OCI-LY1 (cell line): Measurements from ENCODE around the gene MICAL2.

ENCODE experiments used
- H2AFZ ChIP-seq: fragments of 200-600 bp; sonication (generic), shearing (Covaris generic); 2 replicates; pipeline ENCODE4 v1.6.0; 2014; ENCODE audit warnings: antibody characterized with exemption, mild to moderate bottlenecking, low read length
- H3F3A ChIP-seq: fragments of 200-600 bp; sonication (generic), shearing (Covaris generic); 2 replicates; pipeline ENCODE4 v1.6.0; 2014; ENCODE audit warnings: mild to moderate bottlenecking, antibody characterized with exemption, low read length, moderate library complexity; ENCODE audit not compliant: insufficient read depth
- H3K27ac ChIP-seq: fragments of 200-600 bp; sonication (generic); 2 replicates; pipeline ENCODE4 v1.5.1; 2014; ENCODE audit warnings: low read length, mixed run types, mild to moderate bottlenecking, low read depth; ENCODE audit not compliant: poor library complexity, severe bottlenecking
- H3K27me3 ChIP-seq: fragments of 200-600 bp; sonication (generic); 2 replicates; pipeline ENCODE4 v1.6.0; 2014; ENCODE audit warnings: antibody characterized with exemption, mild to moderate bottlenecking, low read length, moderate library complexity; ENCODE audit not compliant: insufficient read depth
- H3K36me3 ChIP-seq: fragments of 200-600 bp; sonication (generic); 2 replicates; pipeline ENCODE4 v1.6.1; 2014; ENCODE audit warnings: mild to moderate bottlenecking, antibody characterized with exemption, low read length, moderate library complexity, mixed read lengths; ENCODE audit not compliant: insufficient read depth
- H3K4me1 ChIP-seq: fragments of 200-600 bp; sonication (generic); 2 replicates; pipeline ENCODE4 v1.5.1; 2014; ENCODE audit warnings: mild to moderate bottlenecking, low read length, moderate library complexity; ENCODE audit not compliant: insufficient read depth, severe bottlenecking
- H3K4me2 ChIP-seq: fragments of 200-600 bp; sonication (generic), shearing (Covaris generic); 2 replicates; pipeline ENCODE4 v1.6.1; 2014; ENCODE audit warnings: low read length
- H3K4me3 ChIP-seq: fragments of 200-600 bp; sonication (generic); 2 replicates; pipeline ENCODE4 v1.5.1; 2014; ENCODE audit warnings: low read length, low read depth, mild to moderate bottlenecking, mixed read lengths; ENCODE audit not compliant: poor library complexity, severe bottlenecking
- H3K79me2 ChIP-seq: fragments of 200-600 bp; shearing (Covaris generic); 2 replicates; pipeline ENCODE4 v1.6.1; 2016; ENCODE audit warnings: mixed run types, low read length, mixed read lengths; ENCODE audit not compliant: insufficient read depth
- H3K9ac ChIP-seq: fragments of 200-600 bp; sonication (generic), shearing (Covaris generic); 2 replicates; pipeline ENCODE4 v1.6.1; 2014; ENCODE audit warnings: mild to moderate bottlenecking, low read length, mixed read lengths
- H3K9me2 ChIP-seq: fragments of 200-600 bp; sonication (generic), shearing (Covaris generic); 2 replicates; pipeline ENCODE4 v1.6.1; 2014; ENCODE audit warnings: low read depth, mild to moderate bottlenecking, low read length, mixed read lengths
- H3K9me3 ChIP-seq: fragments of 200-600 bp; shearing (Covaris generic); 2 replicates; pipeline ENCODE4 v1.6.1; 2014; ENCODE audit warnings: low read length, mixed read lengths
- H4K20me1 ChIP-seq: fragments of 200-600 bp; sonication (generic), shearing (Covaris generic); 2 replicates; pipeline ENCODE4 v1.6.0; 2016; ENCODE audit warnings: mild to moderate bottlenecking, low read length; ENCODE audit not compliant: insufficient read depth
- EZH2 ChIP-seq: fragments of 200-600 bp; sonication (generic), shearing (Covaris generic); IDR thresholded peaks from 2 replicates; pipeline ENCODE4 v1.8.0; 2017; ENCODE audit warnings: borderline replicate concordance, mixed run types, mild to moderate bottlenecking, antibody characterized with exemption, low read length, moderate library complexity, mixed read lengths
- TF ChIP-seq, protein P1 (sequence below): fragments of 200-600 bp; sonication (generic), shearing (Covaris generic); IDR thresholded peaks from 2 replicates; pipeline ENCODE4 v1.5.1; 2017; ENCODE audit warnings: mild to moderate bottlenecking, antibody characterized with exemption, low read length, moderate library complexity, mixed read lengths

MICAL2 gene

DNA sequence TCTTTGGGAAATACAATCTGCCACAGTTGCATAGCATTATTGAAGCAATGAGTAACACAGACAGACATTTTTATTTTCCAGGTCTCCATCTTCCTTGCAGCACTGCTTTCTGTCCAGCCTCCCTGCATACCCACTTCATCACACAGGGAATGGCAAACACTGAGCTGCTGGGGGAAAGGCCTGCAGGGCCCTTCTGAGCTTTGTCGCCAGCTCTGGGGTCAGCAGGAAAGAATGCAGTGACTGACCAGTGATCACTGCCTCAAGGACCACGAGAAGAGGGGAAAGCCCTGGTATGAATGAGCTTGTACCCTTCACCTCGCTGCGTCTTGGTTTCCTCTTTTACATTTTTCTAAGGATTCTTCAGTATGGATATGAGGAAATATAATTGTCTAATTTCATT, 21.3 kb upstream of the MICAL2 start:
- H3K36me3 ChIP-seq, result no peaks in the 10 kb centered on the region
- H3K9me3 ChIP-seq, result no peaks in the 10 kb centered on the region
- no peaks in the 10 kb centered on the region for H3K27me3 ChIP-seq
- H3K27ac ChIP-seq, result no peak overlapping the region
- H3K9ac ChIP-seq, result no peak overlapping the region
- no peaks in the 10 kb centered on the region for H3F3A ChIP-seq
- H2AFZ ChIP-seq, result no peak overlapping the region
- no peaks in the 10 kb centered on the region for H3K79me2 ChIP-seq
- H3K4me3 ChIP-seq, result no peak overlapping the region
- H4K20me1 ChIP-seq, result no peaks in the 10 kb centered on the region
- H3K4me2 ChIP-seq, result no peak overlapping the region
- no peaks in the 10 kb centered on the region for H3K4me1 ChIP-seq
- no peaks in the 10 kb centered on the region for H3K9me2 ChIP-seq
- TF ChIP-seq, protein P1, sequence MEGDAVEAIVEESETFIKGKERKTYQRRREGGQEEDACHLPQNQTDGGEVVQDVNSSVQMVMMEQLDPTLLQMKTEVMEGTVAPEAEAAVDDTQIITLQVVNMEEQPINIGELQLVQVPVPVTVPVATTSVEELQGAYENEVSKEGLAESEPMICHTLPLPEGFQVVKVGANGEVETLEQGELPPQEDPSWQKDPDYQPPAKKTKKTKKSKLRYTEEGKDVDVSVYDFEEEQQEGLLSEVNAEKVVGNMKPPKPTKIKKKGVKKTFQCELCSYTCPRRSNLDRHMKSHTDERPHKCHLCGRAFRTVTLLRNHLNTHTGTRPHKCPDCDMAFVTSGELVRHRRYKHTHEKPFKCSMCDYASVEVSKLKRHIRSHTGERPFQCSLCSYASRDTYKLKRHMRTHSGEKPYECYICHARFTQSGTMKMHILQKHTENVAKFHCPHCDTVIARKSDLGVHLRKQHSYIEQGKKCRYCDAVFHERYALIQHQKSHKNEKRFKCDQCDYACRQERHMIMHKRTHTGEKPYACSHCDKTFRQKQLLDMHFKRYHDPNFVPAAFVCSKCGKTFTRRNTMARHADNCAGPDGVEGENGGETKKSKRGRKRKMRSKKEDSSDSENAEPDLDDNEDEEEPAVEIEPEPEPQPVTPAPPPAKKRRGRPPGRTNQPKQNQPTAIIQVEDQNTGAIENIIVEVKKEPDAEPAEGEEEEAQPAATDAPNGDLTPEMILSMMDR, result no peak
- TF ChIP-seq EZH2, result no peak

GRCh38 chr11:12089473-12089872, 20.9 kb upstream of the MICAL2 start:
- Histone ChIP-seq H3K9me3 (no peaks in the 10 kb centered on the region), H3K36me3 (no peaks in the 10 kb centered on the region), H3K27ac (no peak overlapping the region), H3K27me3 (no peaks in the 10 kb centered on the region), H2AFZ (no peak overlapping the region), H3K4me1 (no peaks in the 10 kb centered on the region), H3K4me3 (no peak overlapping the region), H3F3A (no peaks in the 10 kb centered on the region), H3K9ac (no peak overlapping the region), H4K20me1 (no peaks in the 10 kb centered on the region), H3K9me2 (no peaks in the 10 kb centered on the region), H3K4me2 (no peak overlapping the region), H3K79me2 (no peaks in the 10 kb centered on the region)
- no peak for TF ChIP-seq EZH2
- TF ChIP-seq, protein P1, result no peak

DNA sequence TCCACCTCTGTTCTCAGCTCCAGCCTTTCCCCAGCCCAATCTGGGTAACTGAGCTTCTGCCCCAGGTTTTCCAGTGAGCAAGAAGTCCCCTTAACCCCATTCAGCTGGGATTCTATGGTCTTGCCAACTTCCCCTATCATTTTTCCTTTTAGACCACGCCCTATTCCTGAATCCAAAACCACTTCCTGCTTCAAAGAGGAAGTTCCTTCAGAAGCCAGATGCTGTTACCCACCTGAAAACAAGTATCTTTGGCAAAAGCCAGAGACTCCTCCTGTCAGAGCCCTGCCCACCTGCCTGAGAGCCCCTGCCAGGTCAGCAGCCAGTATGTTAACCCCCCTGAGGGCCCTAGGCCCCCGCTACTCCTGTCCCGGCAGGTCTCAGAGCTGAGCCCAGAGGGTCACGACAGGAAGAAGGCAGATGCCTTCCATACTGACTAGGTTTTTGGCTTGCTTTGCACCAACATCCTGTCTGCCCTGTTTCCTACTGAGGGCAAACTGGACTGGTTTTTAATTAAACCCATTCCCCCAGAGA, 20.3 kb upstream of the MICAL2 start:
- Histone ChIP-seq H3K4me1 (no peaks in the 10 kb centered on the region), H3K4me2 (no peak overlapping the region), H3K36me3 (no peaks in the 10 kb centered on the region), H3K79me2 (no peaks in the 10 kb centered on the region), H3F3A (no peaks in the 10 kb centered on the region), H3K9ac (no peak overlapping the region), H3K9me3 (no peaks in the 10 kb centered on the region), H4K20me1 (no peaks in the 10 kb centered on the region), H2AFZ (no peak overlapping the region), H3K4me3 (no peak overlapping the region), H3K9me2 (no peaks in the 10 kb centered on the region), H3K27ac (no peak overlapping the region), H3K27me3 (no peaks in the 10 kb centered on the region)
- TF ChIP-seq EZH2, result no peak
- TF ChIP-seq, protein P1, result no peak
